Thyroid gland (tissue), 4 donors: ENCODE measurements around the gene NME7. TPM values are rescaled to one million over a fixed set of nuclear protein-coding genes. Genes with fewer than 3 reads are reported as not detected.

ENCODE experiments used
- DNase-seq, 2 donors: peaks; one replicate each; pipeline ENCODE4 v3.0.0-alpha.2; 2019
- H3K27ac ChIP-seq, 3 donors: fragments of 200-600 bp; sonication (generic); 1 replicate in 2 of 3; 2 replicates in 1 of 3; pipeline ENCODE4 v1.5.1; 2016 to 2019; ENCODE audit warnings: mild to moderate bottlenecking in 1 of 3, moderate library complexity in 1 of 3
- H3K27me3 ChIP-seq: fragments of 200-600 bp; sonication (generic); one replicate; pipeline ENCODE4 v1.5.1; 2019
- H3K36me3 ChIP-seq, 2 donors: fragments of 200-600 bp; sonication (generic); one replicate each; pipeline ENCODE4 v1.5.1; 2016 to 2019
- H3K4me1 ChIP-seq, 2 donors: fragments of 200-600 bp; sonication (generic); one replicate each; pipeline ENCODE4 v1.5.1; 2017 to 2019
- H3K4me3 ChIP-seq, 3 donors: fragments of 200-600 bp; sonication (generic); replicated peaks in 1 of 3; 1 replicate in 2 of 3; 2 replicates in 1 of 3; pipeline ENCODE4 v1.5.1; 2016; ENCODE audit warnings: mild to moderate bottlenecking in 1 of 3
- H3K9me3 ChIP-seq: fragments of 200-600 bp; sonication (generic); one replicate; pipeline ENCODE4 v1.5.1; 2017
- POLR2A ChIP-seq, 2 donors: fragments of 450-650 bp; IDR thresholded peaks; one replicate each; pipeline ENCODE4 v1.6.1; 2017; ENCODE audit warnings: antibody characterized with exemption in 2 of 2, mild to moderate bottlenecking in 2 of 2, moderate library complexity in 1 of 2
- WGBS, 2 donors: methylation state at CpG; one replicate each; pipeline ENCODE4 v1.1.5; 2017; 5-methylcytosine and 5-hydroxymethylcytosine counted together
- intact Hi-C: fragments of 100-400 bp; cut with DNase I; formaldehyde crosslinking; loops from one replicate; pipeline ENCODE4 v1.15.1; 2023
- total RNA-seq, 4 donors: library from RNA; depleted of rRNA; stranded (reverse); fragments of >200 nt; gene quantifications; one replicate each; pipeline ENCODE4 v1.2.3, GENCODE V29; 2016
- TF ChIP-seq, protein P1 (sequence below), 6 experiments: fragments of 200-600 bp in 3 of 6; fragments of 450-650 bp in 3 of 6; sonication (generic) in 3 of 6; IDR thresholded peaks; one replicate each; pipeline ENCODE4 v1.5.1; 2016 to 2019; ENCODE audit warnings: antibody characterized with exemption in 6 of 6, mild to moderate bottlenecking in 2 of 6, inconsistent platforms in 1 of 6, moderate library complexity in 1 of 6

NME7 gene
- total RNA-seq, 4 donors from 2014 or later, result 26.3 to 44.9 (median 36.4) TPM

GRCh38 chr1:169150641-169151337 lies 216.8 kb downstream of the NME7 start:
- H3K36me3 ChIP-seq, result no peaks in the 10 kb centered on the region
- no peak overlapping the region for H3K27ac ChIP-seq
- DNase-seq, result no peak
- no peaks in the 10 kb centered on the region for H3K9me3 ChIP-seq
- intact Hi-C loops, result no loop called here
- H3K27me3 ChIP-seq, result no peaks in the 10 kb centered on the region
- H3K4me3 ChIP-seq, result no peak overlapping the region
- WGBS, 2 donors, result 74 to 96% methylated on average over 4 of the region's 4 CpGs
- TF ChIP-seq, protein P1, sequence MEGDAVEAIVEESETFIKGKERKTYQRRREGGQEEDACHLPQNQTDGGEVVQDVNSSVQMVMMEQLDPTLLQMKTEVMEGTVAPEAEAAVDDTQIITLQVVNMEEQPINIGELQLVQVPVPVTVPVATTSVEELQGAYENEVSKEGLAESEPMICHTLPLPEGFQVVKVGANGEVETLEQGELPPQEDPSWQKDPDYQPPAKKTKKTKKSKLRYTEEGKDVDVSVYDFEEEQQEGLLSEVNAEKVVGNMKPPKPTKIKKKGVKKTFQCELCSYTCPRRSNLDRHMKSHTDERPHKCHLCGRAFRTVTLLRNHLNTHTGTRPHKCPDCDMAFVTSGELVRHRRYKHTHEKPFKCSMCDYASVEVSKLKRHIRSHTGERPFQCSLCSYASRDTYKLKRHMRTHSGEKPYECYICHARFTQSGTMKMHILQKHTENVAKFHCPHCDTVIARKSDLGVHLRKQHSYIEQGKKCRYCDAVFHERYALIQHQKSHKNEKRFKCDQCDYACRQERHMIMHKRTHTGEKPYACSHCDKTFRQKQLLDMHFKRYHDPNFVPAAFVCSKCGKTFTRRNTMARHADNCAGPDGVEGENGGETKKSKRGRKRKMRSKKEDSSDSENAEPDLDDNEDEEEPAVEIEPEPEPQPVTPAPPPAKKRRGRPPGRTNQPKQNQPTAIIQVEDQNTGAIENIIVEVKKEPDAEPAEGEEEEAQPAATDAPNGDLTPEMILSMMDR (IDR thresholded peaks at IDR 0.05), result no peak
- TF ChIP-seq POLR2A (IDR thresholded peaks at IDR 0.05), result no peak
- H3K4me1 ChIP-seq, result no peaks in the 10 kb centered on the region

DNA sequence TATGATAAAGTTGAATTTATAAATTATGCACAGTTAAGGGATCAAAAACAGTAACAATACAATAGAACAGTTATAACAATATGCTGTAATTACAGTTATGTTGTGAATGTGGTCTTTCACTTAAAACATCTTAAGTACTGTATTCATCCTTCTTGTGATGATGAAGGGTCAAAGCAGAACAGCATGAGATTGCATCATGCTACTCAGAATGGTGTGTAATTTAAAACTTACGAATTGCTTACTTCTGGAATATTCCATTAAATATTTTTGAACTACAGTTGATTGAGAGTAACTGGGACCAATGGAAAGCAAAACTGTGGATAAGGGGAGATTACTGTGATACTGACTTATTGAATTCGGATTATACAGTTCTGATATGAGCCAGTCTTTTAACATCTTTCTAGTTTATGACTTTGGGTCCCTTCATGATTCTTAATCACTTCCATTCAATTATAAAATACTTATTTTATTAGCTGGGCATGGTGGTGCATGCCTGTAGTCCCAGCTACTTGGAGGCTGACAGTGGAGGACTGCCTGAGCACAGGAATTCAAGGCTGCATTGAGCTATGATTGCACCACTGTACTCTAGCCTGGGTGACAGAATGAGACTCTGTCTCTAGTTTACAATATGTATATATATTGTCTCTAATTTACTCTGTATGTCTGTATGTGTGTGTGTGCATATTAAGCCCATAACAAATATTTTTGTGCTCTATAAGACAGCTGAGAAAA lies 217.9 kb downstream of the NME7 start:
- no peak for TF ChIP-seq POLR2A (IDR thresholded peaks at IDR 0.05)
- TF ChIP-seq, protein P1 (IDR thresholded peaks at IDR 0.05), result no peak
- WGBS, 2 donors, result 94 to 97% methylated on average over 2 of the region's 2 CpGs
- H3K27ac ChIP-seq, result no peak overlapping the region
- no peaks in the 10 kb centered on the region for H3K9me3 ChIP-seq
- H3K36me3 ChIP-seq, result no peaks in the 10 kb centered on the region
- no peak for DNase-seq
- H3K27me3 ChIP-seq, result no peaks in the 10 kb centered on the region
- intact Hi-C loops, result no loop called here
- H3K4me3 ChIP-seq, result no peak overlapping the region
- H3K4me1 ChIP-seq, result no peaks in the 10 kb centered on the region

GRCh38 chr1:169148472-169149252 lies 218.9 kb downstream of the NME7 start:
- H3K4me1 ChIP-seq, result no peaks in the 10 kb centered on the region
- intact Hi-C loops, result no loop called here

GRCh38 chr1:169146576-169147214 lies 220.9 kb downstream of the NME7 start:
- Histone ChIP-seq H3K4me3 (no peak overlapping the region), H3K36me3 (no peaks in the 10 kb centered on the region), H3K9me3 (no peaks in the 10 kb centered on the region), H3K27ac (no peak overlapping the region), H3K27me3 (no peaks in the 10 kb centered on the region), H3K4me1 (no peaks in the 10 kb centered on the region)
- TF ChIP-seq, protein P1 (IDR thresholded peaks at IDR 0.05), result no peak
- no peak for TF ChIP-seq POLR2A (IDR thresholded peaks at IDR 0.05)
- WGBS, 2 donors, result 73 to 87% methylated on average over 1 of the region's 1 CpG
- intact Hi-C loops, result no loop called here
- no peak for DNase-seq

More at GRCh38 chr1:169148472-169149252, 218.9 kb downstream of the NME7 start:
- no peaks in the 10 kb centered on the region for H3K9me3 ChIP-seq
- TF ChIP-seq POLR2A (IDR thresholded peaks at IDR 0.05), result no peak
- TF ChIP-seq, protein P1 (IDR thresholded peaks at IDR 0.05), result no peak
- no peak for DNase-seq
- H3K27ac ChIP-seq, result no peak overlapping the region
- no peaks in the 10 kb centered on the region for H3K36me3 ChIP-seq
- H3K27me3 ChIP-seq, result no peaks in the 10 kb centered on the region
- H3K4me3 ChIP-seq, result no peak overlapping the region
- 80 to 96% methylated on average over 5 of the region's 5 CpGs for WGBS, 2 donors
